Fibroblast of peridontal ligament (primary cell): ENCODE data around the gene MCC.

ENCODE experiments used
- DNase-seq: peaks from one replicate; pipeline ENCODE4 v3.0.0-alpha.2; 2010; ENCODE audit errors: extremely low read depth

The MCC gene

DNA sequence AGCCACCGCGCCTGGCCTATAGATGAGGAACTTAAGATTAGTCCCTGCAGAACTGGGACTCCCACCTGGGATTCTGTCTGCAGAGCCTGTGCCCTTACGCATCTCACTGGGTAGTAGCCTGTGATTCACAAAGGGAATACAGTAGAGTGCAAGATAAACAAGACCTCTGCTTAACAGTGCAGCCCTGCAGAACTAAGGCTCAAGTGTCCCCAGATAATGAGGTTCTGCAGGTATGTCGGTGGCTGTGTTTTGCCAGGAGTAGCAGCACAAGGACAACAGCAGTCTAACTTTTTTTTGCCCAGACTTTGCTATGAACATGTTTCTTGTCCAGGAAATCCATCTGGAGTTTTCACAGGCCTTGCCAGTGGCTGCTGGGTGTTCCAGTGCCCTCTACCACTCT, 451.9 kb downstream of the MCC start:
- no peak for DNase-seq

DNA sequence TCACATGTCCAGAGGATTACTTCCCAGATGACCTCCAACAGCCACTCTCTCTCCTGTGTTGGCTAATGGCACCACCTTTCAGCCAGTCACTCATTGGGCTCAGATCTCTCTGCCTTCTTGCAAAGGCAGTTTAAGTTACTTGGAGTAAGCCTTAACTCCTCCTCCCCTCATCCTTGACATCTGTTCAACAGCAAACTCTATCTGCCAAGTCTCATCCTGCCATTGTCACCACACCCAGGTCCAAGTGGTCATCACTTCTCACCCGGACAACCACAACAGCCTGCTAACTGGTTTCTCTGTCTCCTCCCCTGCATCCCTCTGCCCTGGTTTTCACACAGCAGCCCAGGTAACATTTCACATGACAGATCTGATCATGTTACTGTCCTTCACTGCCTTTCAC, 453.2 kb downstream of the MCC start:
- DNase-seq: peak; percentile 18

DNA sequence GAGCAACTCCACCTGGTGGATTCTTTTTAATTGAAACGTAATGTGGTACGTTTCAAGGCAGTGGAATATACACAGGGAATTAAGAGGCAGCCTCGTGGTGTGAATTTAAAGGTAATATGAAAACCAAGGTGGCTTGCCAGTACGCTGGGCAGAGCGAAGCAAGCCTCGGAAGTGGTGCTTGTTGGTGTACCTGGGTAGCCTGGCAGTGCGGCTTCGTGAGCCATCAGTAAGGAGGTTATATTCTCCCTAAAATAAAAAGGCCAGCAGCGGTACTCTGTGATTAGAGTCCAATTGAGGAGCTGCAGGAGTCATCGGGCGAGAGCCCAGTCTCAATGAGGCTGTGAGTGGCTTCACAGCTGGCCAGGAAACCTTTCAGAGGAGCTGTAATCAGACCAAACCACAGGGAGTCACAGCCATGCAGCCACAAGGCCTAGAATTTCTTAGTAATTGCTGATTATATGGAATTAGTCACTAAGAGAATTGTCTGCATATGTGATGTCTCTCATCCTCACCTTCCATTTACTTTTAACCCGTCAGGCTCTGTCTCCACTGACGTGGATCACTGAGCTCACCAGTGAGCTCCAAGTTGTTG, 454.0 kb downstream of the MCC start:
- DNase-seq: peak; percentile 94

DNA sequence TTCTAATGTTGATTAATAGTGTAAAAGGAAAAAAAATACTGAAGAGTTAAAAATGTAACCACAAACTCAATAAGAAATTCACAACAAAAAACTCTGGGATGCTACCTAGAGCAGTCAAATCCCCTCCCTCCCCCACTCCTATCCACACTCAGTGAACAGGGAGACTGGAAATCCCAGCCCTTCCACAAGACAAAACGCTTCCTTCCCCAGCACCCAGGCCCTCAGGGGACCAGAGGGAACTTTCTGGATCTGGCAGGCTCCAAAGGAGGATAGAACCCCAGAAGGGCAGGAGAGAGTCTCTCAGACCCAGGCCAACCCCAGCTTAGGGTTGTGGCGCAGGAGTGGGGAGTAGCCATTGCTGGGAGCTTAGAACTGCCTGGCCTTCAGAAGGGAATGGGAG, 456.7 kb downstream of the MCC start:
- no peak for DNase-seq

DNA sequence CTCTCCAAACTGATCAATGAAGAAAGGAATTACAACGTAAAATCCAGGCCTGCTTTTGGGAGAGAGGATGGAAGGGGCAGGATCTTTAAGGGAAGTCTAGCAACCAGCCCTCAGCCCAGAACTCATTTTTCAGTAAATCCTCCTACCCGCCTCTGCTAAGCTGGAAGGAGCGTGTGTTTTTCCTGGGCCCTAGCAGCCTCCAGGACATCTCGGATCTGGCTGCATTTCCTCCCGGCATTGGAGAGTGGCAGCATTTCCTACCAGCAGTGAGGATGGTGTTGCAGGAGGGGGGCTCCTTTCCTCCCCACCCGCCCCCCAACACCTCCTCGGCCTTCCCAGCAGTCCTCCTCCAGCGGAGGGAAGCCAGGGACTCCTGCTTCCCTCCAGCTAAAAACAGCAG, 457.1 kb downstream of the MCC start:
- no peak for DNase-seq

DNA sequence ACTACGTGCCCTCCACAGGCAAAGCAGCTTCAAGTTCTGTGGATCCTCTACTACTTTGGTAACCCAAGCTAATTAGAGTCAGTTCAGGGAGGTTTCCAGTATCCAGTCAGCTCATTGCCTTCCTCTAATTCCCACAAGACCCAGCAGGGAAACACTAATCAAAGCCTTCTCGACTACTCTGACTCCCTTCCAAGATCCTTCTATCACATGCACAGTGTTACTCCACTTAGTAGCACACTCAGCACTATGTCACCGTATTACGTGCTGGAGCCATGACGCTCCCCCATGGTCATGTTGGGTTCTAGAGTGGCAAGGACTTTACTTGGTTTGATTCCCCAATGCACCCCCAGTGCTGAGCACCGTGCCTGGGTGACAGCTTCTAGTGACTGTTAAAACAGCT, 458.6 kb downstream of the MCC start:
- peak; percentile 95 for DNase-seq

DNA sequence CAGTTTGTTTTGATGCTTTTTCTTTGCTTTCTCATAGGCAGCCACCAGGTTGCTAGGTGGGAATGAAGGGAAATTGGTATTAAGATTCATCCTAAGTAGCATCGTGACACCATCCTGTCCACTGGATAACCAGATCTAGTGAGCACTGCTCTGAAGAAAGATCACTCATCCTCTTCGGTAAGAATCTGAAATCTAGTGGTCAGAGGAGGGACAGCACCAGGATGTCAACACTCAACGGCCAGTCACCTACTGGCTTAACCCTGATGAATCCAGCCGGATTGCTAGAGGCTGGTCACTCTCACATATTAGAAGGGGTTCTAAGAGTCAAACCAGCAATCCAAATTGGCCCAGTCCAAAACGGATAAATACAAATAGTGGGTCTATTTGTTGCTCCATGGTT, 460.8 kb downstream of the MCC start:
- DNase-seq: no peak

DNA sequence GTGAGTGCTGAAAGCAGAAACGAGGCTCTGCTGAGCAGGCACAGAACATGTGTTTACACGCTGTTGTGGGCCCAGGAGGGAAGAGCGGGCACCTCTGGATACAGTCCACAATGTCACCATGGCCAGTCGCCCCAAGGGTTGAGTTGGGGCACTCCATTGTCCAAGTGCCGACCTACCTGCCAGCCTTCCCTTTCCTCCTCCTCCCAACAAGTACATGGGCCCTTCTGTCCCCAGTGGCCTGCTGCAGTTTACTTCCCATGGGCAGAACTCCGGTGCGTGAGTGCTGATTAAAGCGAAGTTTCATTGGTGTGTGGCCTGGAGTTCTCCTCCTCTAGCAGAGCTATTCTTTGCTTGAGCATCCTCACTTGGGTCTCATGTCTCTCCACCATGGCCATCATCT, 461.2 kb downstream of the MCC start:
- DNase-seq: no peak

DNA sequence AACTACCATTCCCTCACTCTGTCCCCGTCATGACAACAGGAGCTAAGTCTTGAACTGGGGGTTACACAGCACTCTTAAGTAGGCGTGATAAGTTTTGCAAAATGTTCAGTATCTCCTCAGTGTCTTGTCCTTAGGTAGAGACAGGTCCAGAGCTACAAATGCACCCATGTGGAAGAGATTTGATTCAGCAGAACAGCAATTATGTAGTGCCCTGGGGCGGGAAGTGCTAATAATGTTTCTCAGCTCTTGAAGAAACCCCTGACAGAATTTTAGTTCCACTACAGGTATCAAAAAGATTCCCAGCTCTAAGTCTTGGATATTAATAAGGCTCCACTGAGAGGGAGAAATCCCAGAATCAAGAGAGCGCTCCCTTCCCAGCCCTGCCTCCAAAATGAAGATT, 462.0 kb downstream of the MCC start:
- no peak for DNase-seq

DNA sequence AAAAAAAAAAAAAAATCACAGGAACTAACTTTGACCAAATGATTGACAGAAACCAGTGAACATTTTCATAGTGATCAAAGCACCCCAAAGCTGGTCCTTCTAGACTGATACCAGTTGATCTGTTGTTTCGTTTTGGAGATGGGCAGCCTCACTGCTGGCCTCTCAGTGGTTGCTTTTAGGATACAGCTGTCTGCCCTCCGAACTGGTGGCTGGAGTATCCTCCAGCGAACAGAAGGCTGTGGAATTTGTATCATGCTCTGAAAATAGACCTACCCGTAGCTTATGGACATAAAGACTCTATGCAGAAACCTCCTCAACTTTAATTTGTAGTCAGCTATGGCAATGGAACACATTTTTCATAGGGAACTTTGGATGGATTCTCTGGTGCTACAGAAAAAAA, 462.7 kb downstream of the MCC start:
- no peak for DNase-seq

DNA sequence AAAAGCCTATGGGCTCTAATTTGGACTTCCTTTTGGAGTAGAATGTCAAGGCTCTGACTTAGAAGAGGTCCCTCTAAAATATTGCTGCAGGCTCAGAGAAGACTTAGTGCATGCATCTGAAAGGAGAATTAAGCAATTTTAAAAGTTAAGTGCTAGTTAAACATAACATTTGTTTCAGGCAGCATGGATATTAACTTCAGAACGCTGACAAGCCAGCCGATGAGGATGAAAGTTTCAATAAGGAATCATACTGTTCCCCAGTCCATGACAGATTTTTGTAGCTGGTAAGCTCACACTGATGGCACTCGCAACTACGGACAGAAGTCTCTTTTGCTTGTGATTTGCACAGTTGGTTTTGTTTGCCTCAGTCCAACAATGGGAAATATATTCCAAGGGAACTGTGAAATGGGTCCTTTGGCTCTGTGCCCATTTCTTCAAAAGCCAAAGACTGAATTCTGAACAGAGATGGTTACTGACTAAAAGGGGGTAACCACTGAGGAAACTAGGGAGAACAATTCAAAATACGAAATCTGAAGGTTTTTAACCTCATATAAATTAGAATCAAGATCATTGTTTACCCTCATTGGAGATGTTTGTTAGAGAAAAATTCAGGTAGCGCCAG, 464.1 kb downstream of the MCC start:
- no peak for DNase-seq

DNA sequence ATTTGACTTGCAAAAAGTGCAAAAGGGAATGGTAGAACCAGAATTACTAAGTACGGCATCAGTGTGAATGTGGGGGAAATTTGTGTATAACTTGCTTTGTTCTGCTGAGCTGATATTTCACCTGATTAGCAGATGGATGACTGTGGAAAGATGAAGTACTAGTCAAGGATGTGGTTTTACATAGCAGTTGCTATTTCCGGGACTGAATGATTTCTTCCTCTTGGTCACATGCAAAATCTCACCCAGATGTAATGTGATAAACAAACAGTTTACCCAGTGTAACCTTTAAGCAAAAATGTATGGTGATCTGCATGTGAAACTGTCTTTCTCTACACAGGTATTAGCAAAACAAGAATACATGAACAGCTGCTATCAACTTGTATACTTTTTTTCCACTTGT, 465.6 kb downstream of the MCC start:
- DNase-seq: peak; percentile 16

DNA sequence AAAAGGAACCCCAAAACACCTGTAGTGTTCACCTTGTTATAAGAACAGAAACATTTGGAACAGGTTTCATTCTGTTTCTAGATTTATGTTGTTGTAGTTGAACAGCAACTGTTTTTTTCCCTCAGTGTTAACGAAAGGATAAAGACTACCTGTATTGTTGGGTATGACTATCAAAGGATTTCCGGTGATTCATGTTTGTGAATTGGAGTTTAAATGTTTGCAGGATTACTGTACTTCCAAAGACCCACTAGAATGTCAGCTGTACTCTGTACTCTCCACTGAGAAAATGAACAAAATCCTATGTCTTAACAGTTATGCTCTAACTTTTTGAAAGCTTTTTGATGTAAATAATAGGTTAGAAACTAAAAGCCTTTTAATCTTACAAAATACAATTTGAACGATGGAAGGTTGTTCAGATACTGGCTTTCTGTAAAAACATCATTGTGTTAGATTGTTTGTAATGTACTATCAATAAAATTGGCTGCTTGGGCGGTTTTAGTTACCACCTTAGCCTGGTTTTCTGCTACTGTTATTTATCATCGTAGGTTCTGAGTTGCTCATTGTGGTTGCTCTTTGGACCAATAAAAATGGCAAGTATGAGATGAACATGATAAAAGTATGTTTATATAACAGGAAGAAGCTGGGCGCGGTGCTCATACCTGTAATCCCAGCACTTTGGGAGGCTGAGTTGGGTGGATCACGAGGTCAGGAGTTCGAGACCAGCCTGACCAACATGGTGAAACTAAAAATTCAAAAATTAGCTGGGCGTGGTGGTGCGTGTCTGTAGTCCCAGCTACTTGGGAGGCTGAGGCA, 467.6 kb downstream of the MCC start:
- peak; percentile 48 for DNase-seq

DNA sequence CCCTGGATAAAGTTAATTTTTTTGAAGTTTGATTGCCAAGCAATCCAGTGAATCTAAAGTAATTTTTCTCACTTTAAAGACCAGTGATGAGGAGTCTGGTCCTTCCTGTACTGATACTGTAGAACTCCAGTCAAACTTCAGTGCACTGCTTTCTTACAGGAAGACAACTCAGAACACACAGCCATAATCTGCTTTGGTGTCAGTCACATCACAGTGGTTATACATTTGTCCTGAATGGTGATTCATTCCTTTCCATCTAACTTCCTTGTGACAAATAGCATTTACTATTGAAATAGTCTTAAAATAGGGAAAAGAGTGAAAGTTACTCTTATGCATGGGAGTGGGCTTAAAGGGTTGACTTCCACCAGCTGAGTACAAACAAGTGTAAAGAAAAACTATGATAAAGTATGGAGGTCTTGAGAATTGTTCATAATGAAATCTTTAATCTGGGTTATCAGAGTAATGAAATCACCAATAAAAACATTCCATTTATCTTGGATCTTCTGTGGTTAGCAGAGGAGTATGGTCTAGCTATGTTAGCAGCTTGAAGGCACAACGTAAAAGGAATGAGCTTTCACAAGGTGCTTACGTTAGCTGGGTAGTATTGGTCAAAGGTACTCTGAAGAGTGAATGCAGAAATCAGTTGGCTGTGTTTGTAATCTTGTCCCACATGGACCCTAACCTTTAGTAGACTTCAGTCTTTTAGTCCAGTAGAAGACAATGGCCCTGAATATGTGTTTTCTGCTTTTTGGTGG, 470.2 kb downstream of the MCC start:
- no peak for DNase-seq

DNA sequence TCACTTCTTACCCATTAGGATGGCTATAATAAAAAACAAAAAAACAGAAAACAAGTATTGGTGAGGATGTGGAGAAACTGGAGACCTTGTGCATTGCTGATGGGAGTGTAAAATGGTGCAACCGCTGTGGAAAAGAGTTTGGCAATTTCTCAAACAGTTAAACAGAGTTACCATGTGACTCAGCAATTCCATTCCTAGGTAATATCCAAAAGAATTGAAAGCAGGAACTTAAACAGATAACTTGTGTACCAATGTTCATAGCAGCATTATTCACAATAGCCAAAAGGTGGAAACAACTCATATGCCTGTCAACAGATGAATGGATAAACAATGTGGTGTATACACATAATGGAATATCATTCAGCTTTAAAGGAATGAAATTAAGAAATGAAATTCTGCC, 482.8 kb downstream of the MCC start:
- DNase-seq: peak; percentile 43

DNA sequence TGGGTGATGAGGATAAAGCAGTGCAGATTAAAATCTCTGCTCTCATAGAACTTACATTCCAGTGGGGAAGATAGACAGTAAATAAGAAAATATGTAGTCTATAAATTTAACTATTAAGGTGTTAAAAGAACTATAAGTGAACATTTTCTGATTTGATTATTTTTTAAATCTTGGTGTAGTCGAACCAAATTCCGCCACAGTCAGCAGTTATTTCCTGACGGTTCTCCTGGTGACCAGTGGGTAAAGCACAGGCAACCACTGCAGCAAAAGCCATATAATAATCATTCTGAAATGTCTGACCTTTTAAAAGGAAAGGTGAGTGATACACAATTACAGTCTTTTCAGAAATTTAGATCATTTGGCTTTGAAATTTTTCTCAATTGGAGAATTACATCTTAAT, 484.5 kb downstream of the MCC start:
- no peak for DNase-seq

DNA sequence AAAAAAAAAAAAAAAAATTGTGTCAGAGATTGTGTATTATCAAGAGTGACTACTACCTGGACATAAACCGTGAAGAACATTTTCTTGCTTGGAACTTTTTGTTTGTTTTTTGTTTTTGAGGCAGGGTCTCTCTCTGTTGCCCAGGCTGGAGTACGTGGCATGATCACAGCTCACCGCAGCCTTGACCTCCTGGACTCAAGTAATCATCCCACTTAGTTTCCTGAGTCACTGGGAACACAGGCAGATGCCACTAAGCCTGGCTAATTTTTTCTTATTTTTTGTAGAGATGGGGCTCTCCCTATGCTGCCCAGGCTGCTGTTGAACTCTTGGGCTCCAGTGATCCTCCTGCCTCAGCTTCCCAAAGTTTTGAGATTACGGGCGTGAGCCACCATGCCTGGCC, 485.8 kb downstream of the MCC start:
- no peak for DNase-seq

DNA sequence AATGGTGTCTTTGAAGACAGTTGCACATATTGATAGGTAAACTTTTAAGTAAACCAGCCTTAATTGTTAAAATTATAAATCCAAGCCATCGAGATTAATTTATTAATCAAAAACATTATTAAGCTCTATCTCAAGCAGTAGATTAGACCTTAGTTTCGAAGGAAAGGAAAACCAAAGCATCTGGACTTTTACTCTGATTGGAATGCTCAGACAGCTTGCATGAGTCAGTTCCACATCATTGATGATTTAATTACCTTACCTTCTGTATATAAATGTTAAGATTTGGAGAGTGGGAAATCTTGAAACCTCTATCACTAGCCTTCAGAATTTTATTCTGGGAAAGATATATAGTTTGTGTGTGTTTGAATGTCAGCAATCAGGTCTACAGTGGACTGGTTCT, 487.8 kb downstream of the MCC start:
- DNase-seq: peak; percentile 29

DNA sequence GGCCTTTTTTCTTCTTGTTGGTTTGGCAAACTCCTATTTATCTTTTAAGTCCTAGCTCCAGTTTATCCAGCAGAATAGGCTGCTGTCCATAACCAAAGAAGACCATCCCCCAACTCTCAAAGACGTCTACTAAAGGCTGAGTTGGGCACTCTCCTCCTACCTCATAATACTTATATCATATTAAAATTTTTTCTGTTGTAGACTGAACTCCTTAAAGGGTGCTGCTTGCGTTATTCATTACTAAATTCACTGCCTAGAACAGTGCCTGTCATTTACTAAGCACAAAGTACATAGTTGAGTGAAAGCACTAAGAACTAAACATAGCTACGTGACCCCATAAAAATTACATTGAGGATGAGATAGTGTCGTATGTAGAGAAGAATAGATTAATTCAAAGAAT, 490.0 kb downstream of the MCC start:
- no peak for DNase-seq

DNA sequence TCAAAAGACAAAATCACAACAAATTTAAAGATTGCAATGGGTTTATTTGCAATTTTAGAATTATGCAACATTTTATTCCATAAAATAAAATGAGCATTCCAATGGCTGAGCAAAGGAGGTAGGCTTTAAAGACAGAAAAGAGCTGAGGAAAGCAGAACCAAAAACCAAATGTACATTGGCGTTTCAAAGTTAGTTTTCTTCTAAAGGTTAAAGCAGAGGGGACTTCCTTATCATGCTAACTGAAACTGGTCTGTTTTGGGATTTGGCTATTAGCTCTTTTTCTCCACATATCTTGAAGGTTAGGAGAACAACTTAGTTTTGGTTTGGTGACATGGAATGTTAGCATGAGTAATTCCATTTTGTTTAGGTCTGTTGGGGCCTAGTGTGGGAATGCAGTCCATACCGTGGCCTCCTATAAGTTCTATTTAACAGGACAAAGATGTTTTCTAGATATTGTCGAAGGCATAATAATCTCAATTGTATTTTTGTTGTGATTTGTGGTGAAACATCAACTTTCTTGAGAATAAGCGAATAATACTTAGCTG, 491.4 kb downstream of the MCC start:
- peak; percentile 52 for DNase-seq

DNA sequence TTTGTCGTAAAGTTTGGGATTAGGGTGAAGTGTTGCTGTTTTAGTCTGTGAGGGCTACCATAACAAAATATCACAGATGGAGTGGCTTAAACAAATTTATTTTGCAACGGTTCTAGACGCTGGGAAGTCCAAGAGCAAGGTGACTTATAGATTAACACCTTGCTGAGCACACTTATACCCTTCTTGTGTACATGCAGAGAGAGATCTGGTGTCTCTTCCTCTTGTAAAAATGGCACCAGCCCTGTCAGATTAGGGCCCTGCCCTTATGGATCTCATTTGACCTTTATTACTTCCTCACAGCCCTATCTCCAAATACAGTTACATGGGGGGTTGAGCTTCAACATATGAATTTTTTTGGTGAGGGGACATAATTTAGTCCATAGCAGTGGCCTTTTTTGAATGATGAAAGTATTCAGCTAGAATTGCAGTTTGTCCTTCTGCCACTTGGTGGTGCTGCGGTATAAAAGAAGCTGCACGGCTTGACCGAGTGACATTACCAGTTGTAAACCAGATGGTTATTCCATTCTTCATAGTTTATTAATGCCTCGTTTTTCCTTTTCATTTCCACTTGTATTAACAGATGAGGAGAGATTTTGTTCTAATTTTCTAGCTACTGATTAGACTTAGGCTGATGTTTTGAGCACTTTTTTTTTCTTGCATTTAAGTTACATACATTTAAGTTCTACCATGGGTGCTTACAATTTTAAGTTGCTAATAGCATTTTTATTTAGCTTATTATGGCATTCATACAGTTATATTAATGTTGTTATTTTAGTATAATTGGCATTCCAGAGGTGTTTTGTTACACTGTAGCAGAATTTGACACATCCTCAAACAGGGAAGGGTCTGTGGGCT, 492.3 kb downstream of the MCC start:
- DNase-seq: peak; percentile 86
